GM19351 (cell line): ENCODE measurements around the gene DDI2.
"Not testable (repeated sequence)": the region's sequence is repeated elsewhere in the genome, so short reads cannot be mapped to it uniquely, and the experiment has no call there.

ENCODE experiments used
- ATAC-seq: cut with Tn5 transposase; IDR thresholded peaks from one replicate; pipeline ENCODE4 v1.9.1; 2021; ENCODE audit warnings: mild to moderate bottlenecking, moderate library complexity; ENCODE audit not compliant: unreplicated experiment

The DDI2 gene

DNA sequence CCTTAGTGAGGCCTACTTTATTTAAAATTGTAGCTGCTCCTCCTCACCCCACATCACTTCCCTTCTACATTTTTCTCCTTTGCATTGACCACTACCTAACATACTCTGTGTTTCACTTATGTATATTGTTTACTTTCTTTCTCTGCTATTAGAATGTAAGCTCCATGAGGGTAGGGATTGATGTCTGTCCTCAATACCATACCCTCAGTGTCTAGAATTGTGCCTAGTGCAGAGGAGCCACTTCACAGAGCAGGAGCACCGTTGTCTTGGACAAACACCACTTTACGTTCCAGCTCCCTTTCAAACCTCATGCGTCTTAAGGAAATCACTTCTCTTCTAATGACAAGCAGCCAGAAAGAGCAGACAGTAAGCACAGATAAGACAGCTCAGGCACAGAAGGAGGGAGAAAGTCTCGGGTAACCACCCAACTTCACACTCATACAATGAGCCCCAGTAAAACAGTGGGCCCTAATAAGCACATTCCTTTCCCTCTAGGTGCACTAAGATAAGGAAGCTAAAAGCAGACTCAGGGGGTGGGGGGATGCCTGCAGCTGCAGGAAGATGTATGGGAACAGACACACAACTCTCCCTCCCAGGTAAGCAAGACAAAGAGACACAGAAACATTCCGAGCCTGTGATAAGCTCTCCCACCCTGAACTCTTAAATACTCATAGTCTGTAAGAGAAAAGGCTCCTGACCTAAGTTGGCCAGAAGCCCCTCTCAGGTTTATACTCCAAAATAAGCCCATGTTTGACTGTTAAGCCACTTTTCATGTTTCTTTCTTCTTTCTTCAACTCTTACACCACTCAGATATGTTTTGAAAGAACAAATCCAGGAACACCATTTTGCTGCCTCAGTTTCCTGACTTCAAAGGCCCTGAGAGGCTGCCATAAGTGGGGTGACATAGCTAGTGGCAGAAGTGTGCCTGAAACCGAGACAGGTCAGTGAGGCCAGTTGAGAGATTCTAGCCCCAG is 59.7 kb downstream of the DDI2 start:
- ATAC-seq = no peak

DNA sequence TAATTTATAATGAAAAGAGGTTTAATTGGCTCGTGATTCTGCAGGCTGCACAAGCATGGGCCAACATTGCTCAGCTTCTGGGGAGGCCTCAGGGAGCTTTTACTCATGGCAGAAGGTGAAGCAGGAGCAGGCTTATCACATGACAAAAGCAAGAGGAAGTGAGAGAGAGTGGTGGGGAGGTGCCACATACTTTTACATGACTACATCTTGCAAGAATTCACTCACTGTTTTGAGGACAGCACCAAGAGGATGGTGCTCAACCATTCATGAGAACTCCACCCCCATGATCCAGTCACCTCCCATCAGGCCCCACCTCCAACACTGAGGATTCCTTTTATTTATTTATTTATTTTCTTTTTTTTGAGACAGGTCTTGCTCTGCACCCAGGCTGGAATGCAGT is 61.3 kb downstream of the DDI2 start:
- ATAC-seq = no peak

DNA sequence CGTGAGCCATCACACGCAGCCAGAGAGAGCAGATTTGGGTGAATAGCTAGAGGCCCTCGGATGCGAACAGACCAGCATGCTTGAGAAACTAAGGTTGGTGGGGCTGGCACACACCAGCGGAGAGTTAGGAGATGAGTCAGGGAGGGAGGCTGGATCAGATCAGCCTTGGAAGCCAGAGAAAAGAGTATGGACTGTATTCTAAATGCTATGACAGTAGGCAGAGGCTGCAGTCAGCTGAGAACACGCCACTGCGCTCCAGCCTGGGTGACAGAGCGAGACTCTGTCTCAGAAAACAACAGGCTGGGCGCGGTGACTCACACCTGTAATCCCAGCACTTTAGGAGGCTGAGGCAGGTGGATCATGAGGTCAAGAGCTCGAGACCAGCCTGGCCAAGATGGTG is 62.9 kb downstream of the DDI2 start:
- ATAC-seq = no peak

DNA sequence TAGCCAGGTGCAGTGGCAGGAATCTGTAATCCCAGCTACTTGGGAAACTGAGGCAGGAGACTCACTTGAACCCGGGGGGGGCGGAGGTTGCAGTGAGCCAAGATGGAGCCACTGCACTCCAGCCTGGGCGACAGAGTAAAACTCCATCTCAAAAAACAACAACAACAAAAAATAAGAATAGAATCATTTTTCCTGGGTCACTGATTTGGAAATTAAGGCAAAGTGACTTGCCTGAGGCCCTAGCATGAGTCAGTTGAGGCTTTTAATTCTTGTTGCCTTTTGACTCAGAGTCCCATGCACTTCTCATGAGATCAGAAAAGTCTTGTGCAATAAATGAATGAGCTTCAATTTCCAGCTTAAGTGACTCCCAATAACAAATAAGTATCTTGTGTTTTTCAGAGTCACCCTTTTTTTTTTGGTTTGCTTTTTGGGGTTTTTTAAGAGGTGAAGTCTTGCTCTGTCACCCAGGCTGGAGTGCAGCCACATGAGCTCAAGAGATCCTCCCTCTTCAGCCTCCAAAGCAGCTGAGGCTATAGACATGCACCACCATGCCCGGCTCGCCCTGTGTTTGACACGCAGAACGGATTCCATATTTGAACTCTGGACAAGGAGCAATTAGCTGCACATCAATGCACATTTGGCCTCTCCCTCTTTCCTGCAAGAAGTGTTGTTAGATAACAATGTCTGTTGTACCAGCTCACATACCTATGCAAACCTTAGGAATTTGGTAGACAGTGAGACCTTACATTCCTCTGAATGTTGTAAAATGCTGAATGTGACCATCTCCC is 63.5 kb downstream of the DDI2 start:
- no peak for ATAC-seq

DNA sequence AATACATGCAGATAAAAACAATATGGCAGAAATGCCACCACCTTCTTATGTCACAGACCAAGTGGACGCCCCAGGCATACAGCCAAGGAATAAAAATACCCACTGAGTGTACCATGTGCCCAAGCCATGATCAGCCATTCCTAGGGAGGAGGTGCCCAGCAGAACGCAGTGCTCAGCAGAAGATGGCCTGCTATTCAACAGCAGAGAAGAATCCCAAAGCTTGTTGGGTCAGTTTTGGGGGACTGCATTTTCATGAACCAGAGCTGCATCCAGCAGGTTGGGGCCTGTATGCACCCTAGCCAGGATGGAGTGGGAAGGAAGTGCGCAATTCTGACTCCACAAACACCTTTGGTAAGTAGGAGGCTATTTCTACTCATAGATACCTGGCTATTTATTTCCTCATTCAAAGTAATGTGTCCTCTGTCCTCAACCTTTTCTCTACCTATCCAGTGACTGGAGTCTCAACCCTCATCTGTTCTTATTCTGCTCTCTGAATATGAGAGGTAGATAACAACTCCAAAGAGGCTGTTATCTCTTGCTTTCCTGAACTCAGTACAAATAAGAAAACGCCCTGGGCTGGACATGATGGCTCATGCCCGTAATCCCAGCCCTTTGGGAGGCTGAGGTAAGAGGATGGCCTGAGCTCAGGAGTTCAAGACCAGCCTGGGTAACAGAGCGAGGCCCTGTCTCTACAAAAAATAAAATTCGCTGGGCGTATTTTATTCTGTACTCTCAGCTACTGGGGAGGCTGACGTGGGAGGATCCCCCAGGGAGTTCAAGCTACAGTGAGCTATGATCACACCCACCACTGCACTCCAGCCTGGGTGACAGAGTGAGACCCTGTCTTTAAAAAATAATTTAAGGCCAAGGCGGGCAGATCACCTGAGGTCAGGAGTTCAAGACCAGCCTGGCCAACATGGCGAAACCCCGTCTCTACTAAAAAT is 64.4 kb downstream of the DDI2 start:
- ATAC-seq = no peak

DNA sequence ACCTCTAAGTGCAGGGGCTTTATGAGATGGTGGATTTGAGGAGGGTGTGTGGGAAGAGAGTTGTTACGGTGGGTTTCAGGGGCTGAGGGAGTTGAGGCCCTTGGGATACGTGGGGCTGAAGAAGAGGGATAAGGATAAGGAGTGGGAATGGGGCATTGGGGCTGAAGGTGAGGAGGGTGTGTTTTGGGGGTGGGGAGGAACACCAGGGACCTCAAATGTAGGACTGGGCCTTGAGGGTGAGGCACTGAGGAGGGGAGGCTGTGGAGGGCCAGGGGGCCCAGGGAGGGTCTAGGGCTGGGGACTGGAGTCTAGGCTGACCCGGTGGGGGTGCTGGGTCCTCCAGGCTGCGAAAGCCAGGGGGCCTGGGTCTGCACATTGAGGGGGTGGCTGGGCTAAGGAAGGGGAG is 65.7 kb downstream of the DDI2 start:
- no peak for ATAC-seq

DNA sequence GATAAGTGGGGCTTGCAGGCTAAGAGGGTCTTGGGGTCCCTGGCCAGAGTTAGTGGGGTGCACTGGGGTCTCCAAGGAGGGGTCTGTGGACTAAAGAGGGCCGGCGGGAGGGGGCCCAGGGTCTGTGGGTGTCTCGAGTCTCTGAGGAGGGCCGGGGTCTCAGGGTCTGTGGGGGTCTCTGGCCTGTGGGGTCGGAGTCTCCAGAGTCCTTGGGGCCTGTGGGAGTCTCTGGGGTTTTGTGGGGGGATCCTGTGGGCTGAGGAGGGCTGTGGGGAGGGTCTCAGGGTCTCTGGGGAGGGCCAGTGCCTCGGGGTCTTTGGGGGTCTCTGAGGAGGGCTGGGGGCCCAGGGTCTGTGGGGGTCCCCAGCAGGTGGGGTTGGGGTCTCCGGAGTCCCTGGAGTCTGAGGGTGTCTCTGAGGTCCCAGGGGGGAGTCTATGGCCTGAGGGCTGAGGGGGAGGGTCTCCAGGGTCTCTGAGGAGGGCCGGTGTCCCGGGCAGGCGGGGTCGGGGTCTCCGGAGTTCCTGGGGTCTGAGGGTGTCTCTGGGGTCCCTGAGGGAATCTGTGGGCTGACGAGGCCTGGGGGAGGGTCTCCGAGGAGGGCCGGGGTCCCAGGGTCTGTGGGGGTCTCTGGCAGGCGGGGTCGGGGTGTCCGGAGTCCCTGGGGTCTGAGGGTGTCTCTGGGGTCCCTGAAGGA is 66.2 kb downstream of the DDI2 start:
- no peak for ATAC-seq

DNA sequence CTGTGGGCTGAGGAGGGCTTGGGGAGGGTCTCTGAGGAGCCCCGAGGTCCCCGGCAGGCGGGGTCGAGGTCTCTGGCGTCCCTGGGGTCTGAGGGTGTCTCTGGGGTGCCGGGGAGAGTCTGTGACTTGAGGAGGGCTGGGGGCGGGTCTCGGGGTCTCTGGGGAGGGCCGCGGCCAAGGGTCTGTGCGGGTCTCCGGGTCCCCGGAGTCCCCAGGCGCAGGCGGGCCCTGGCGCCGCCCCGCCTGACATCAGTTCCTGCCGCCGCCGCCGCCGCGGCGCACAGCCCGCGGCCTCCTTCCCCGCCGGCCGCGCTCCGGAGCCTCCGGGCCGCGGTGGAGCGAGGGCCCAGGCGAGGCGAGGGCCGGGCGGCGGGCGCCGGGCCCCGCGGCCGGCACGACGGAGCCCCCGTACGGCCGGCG is 66.8 kb downstream of the DDI2 start, which contains the start of gene PLEKHM2:
Gene PLEKHM2, plus strand, starts transcription at position 279 of the 420 bp plus-strand sequence. CDS start 239 bp downstream, outside the sequence.
- peak; percentile 58 for ATAC-seq

DNA sequence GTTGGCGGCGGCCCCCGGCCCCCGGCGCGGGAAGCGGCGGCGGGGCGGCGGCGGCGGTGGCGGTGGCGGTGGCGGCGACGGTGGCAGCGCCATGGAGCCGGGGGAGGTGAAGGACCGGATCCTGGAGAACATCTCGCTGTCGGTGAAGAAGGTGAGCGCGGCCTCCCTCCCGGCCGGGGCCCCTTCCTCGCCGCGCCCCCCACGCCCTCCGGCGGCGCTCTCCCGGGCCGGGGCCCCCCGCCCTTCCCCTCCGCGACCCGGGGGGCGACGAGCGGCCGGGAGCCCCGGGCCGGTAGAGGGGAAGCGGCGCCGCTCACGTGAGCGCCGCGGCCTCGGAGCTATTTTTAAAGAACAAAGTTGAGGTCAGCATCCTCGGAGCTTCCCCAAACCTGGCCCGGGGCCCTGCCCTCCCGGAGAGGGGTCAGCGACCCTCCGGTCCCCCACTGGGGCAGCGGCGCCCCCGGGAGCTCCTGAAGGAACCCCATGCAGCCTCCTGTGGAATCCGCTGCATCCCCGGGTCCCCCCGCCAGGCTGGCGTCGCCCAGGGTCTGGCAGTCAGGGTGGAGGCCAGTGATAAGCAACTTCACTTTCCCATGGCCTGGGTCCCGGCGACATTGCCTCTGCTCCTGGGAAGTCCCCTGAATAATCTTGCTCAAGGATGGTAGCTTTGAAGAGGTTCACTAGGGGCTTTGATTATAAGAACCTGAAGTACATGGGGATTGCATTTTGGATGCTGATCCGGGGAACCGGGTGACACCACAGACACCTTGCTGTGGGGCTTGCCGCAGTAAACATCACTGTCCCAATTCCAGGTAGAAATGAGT is 67.4 kb downstream of the DDI2 start:
- peak; percentile 34 for ATAC-seq

DNA sequence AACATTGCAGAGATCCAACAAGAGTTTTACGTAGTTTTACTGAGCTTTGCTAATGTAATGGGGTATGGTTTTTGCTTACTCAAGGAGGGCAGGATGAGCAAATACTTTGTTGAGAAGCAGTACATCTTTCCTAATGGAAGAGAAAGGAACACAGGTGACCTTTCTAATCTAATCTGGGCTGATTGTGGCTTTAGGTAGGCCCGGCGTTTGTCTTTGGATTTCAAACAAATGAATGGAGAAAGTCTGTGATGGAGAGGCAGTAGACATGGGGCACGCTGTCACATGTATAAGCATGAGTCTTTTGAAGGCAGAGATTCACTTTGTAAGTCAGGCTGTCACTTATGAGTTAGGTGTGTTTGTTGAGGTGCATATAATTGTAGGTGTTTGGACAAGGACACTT is 68.6 kb downstream of the DDI2 start:
- no peak for ATAC-seq

DNA sequence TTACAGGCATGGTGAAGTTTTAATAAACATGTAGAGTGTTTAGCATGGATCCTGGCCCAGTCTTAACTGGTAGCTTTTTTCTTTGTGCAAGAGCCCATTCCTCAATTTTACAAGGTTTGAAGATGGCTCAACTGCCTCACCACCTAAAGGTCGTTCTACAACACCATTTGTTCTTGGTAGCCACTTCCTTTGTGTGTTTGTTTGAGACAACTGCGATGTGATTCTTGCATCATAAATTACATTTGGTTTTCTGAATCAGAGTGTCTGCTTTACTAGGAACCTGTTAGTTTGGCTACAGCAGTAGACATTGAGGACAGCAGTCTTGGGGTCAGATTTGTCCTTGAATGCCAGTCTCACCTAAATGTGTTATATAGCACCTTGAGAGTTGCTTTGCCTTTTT is 70.2 kb downstream of the DDI2 start:
- no peak for ATAC-seq

DNA sequence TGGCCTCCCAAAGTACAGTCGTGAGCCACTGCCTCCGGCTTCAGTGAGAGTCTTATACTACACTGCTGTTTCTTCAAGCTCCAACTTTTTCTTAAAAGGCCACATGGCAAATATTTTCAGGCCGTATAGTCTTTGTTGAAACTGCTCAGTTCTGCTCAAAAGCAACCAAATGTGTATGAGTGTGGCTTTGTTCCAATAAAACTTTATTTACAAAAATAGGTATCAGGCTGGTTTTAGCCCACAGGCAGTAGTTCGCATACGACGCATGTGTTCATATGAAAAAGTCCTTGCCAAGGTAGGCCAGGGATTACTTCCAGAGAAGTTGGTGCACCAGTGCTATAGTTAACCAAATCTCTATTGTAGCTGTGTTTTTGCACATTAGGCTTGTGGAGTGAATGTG is 73.1 kb downstream of the DDI2 start:
- ATAC-seq = no peak

DNA sequence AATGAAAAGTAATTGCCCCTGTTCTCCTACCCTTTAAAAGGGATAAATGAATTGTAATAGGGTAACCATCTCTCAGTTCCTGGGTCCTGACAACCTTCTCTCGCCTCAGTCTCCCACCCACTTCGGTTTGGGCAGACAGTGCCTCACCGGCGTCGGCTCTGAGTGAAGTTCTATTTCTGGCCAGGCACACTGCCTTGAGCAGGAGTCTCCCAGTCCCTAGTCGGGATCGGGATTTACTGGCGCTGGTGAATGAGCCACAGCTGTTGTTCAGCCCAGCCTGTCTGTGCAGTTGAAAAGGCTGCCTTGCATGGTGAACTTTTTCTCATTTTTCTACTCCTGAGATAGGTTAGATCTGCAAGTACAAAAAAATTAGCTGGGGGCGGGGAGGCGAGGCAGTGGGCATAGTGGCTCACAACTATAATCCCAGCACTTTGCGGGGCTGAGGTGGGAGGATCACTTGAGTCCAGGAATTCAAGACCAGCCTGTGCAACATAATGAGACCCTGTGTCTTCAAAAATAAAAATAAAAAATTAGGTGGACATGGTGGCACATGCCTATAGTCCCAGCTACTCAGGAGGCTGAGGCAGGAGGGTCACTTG is 74.3 kb downstream of the DDI2 start:
- ATAC-seq = no peak

DNA sequence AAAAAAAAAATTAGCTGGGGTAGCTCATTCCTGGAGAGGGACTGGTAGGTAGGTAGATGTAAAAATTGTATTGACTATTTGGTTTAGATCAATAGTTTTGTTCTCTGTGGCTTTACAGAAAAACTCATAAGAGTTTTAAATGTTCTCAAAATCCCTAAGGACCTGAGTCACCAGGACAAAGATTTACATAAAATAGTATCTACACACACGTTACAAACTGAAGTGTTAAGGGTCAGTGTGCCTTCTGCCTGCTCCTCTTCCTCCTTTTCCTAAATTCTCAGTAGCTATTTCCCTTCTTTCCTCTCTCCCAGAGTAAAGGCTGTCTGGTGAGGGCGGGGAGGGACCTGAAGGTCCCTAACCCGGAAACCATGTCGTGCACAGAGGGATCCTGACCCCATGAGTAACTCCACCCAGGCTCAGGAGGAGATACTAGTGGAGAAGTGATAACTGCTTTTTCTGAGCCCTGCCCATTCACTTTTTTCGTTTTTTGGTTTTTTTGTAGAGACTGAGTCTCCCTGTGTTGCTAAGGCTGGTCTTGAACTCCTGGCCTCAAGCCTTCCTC is 74.9 kb downstream of the DDI2 start:
- no peak for ATAC-seq

DNA sequence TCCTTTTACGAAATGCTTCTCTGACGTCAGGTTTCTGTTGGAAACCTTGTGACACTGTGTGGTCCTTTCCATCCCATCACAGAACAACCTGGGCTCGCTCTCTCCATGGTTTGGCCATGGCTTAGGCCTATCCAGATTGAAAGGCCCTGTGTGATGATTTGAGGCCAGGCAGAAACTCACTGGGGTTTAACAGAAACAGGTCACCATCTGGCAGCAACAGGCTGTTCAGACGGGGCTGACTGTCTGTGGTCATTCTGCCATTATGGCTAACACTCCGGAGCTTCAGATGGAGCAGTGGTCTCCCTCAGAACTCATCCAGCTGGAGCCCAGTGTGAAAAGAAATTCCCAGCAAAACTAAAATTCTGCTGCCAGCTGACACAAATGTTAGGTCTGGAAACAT is 76.1 kb downstream of the DDI2 start:
- ATAC-seq = no peak

DNA sequence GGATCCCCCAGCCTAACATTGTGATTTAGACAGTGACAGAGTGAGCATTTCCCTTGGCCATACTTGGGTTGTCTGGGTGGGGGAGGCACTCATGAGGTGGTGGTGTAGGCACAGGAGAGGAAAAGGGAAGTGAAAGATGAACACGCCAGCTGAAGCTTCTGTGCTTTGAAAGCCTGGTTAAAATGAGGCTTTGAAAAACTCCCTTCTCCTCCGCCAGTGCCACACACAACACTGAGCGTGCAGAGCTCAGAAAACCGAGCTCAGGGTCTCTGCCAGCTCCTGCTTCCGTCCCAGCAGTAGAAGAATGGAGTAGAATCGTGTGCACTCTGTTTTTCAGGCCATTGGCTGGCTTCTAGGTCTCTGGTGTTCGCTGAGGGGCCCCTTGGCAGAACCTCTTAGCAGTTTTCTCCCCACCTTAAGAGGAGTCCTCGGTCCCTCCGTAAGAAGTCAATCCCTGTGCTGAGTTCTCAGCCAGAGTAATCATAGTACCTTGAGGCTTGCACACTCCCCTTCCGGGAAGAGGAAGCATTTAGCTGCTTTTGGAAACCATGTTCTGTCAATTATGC is 79.8 kb downstream of the DDI2 start:
- ATAC-seq = peak; percentile 92

DNA sequence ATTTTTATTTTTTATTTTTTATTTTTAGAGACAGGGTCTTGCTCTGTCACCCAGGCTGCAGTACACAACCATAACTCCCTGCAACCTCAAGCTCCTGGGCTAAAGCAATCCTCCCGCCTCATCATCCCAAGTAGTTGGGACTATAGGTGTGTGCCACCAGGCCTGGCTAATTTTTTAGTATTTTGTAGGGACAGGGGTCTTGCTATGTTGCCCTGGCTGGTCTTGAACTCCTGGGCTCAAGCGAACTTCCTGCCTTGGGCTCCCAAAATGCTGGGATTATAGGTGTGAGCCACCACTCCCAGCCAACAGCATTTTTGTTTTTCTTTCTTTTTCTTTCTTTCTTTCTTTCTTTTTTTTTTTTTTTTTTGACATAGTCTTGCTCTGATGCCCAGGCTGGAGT is 80.9 kb downstream of the DDI2 start:
- no peak for ATAC-seq

DNA sequence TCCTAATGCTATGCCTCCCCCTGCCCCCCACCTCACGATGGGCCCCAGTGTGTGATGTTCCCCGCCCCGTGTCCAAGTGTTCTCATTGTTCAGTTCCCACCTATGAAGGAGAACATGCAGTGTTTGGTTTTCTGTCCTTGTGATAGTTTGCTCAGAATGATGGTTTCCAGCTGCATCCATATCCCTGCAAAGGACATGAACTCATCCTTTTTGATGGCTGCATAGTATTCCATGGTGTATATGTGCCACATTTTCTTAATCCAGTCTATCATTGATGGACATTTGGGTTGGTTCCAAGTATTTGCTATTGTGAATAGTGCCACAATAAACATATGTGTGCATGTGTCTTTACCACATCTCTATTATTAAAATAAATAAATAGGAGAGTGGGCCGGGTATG is 82.1 kb downstream of the DDI2 start:
- not testable (repeated sequence) for ATAC-seq
